H1 (cell line): Measurements from ENCODE around the gene CYBRD1. TPM values are rescaled to one million over a fixed set of nuclear protein-coding genes. Genes with fewer than 3 reads are reported as not detected.

ENCODE experiments used
- CTCF ChIA-PET: fragments of 300-600 bp; sonication (Branson Sonifier 250); formaldehyde crosslinking; loops from one replicate; lab custom pipeline; 2021; ENCODE audit not compliant: partially characterized antibody; lab: Charles Lee
- POLR2A ChIA-PET: fragments of 300-600 bp; sonication (Branson Sonifier 250); formaldehyde crosslinking; loops from one replicate; lab custom pipeline; 2021; ENCODE audit warnings: inconsistent platforms; ENCODE audit not compliant: partially characterized antibody; lab: Charles Lee
- DNase-seq, 2 experiments: peaks; one replicate each; pipeline versions ENCODE4 v3.0.0 to v3.0.0-alpha.2; 2010 to 2022; ENCODE audit warnings: low spot score in 2 of 2, low read depth in 1 of 2, mixed read lengths in 1 of 2
- FAIRE-seq: peaks from 2 replicates; lab custom pipeline; 2011; peaks lifted over from hg19 to GRCh38; lab: Jason Lieb, UNC
- H2AFZ ChIP-seq: 2 replicates; pipeline ENCODE4 v1.8.1; 2012; ENCODE audit warnings: low read length, inconsistent platforms
- H2AK5ac ChIP-seq: 2 replicates; pipeline ENCODE4 v1.6.1; 2013; ENCODE audit warnings: low read depth, low read length
- H2BK120ac ChIP-seq: replicated peaks from 2 replicates; pipeline ENCODE3; 2013; ENCODE audit warnings: low read depth, low read length, inconsistent platforms
- H2BK12ac ChIP-seq: 2 replicates; pipeline ENCODE4 v1.6.1; 2013; ENCODE audit warnings: low read depth, low read length
- H2BK15ac ChIP-seq: 2 replicates; pipeline ENCODE4 v1.6.1; 2013; ENCODE audit warnings: low read length
- H2BK20ac ChIP-seq: 2 replicates; pipeline ENCODE4 v1.6.1; 2013; ENCODE audit warnings: low read length
- H2BK5ac ChIP-seq: 2 replicates; pipeline ENCODE4 v1.6.1; 2013; ENCODE audit warnings: low read depth, low read length
- H3K14ac ChIP-seq: 2 replicates; pipeline ENCODE4 v1.6.1; 2013; ENCODE audit warnings: inconsistent platforms; ENCODE audit not compliant: insufficient read length
- H3K18ac ChIP-seq: 2 replicates; pipeline ENCODE4 v1.6.1; 2013; ENCODE audit warnings: low read length; ENCODE audit errors: extremely low read depth
- H3K23ac ChIP-seq: 2 replicates; pipeline ENCODE4 v1.6.1; 2013; ENCODE audit warnings: inconsistent platforms; ENCODE audit not compliant: insufficient read length
- H3K23me2 ChIP-seq: 2 replicates; pipeline ENCODE4 v1.6.1; 2013; ENCODE audit warnings: low read depth, low read length
- H3K27ac ChIP-seq: 2 replicates; pipeline ENCODE4 v1.6.1; 2011; ENCODE audit warnings: low read depth, low read length, inconsistent platforms
- H3K27me3 ChIP-seq, 4 experiments: replicated peaks in 1 of 4; 1 replicate in 1 of 4; 2 replicates in 3 of 4; pipeline versions ENCODE4 v1.6.1 to v1.8.1; 2011 to 2013; ENCODE audit warnings: low read length in 3 of 4, mild to moderate bottlenecking in 3 of 4, inconsistent platforms in 2 of 4, mixed read lengths in 2 of 4, moderate library complexity in 1 of 4; ENCODE audit not compliant: control insufficient read depth in 3 of 4, insufficient read depth in 3 of 4; ENCODE audit errors: extremely low read depth in 1 of 4
- H3K36me3 ChIP-seq, 4 experiments: 2 replicates each; pipeline versions ENCODE4 v1.6.1 to v1.8.1; 2011 to 2013; ENCODE audit warnings: mild to moderate bottlenecking in 4 of 4, low read length in 3 of 4, moderate library complexity in 2 of 4, control low read depth in 1 of 4, inconsistent platforms in 1 of 4; ENCODE audit not compliant: insufficient read depth in 4 of 4, control insufficient read depth in 2 of 4
- H3K4ac ChIP-seq: replicated peaks from 2 replicates; pipeline ENCODE3; 2013; ENCODE audit warnings: low read length, low read depth, mixed read lengths, inconsistent platforms; ENCODE audit not compliant: insufficient read length
- H3K4me1 ChIP-seq, 4 experiments: replicated peaks in 1 of 4; 1 replicate in 1 of 4; 2 replicates in 3 of 4; pipeline versions ENCODE4 v1.6.1 to v1.8.1; 2011 to 2013; ENCODE audit warnings: low read length in 3 of 4, inconsistent platforms in 2 of 4, mixed read lengths in 1 of 4; ENCODE audit not compliant: insufficient read depth in 4 of 4, control insufficient read depth in 3 of 4
- H3K4me2 ChIP-seq, 2 experiments: 2 replicates each; pipeline versions ENCODE4 v1.6.1 to v1.8.1; 2011 to 2013; ENCODE audit warnings: low read depth in 2 of 2, low read length in 2 of 2, control low read depth in 1 of 2, inconsistent platforms in 1 of 2, mild to moderate bottlenecking in 1 of 2; ENCODE audit not compliant: insufficient read depth in 1 of 2
- H3K4me3 ChIP-seq, 4 experiments: fragments of 200-600, 300-600 bp in 1 of 4; sonication (generic), shearing (Covaris generic), sonication (Bioruptor Twin) in 1 of 4; 2 replicates each; pipeline versions ENCODE4 v1.5.1 to v1.8.1; 2011 to 2016; ENCODE audit warnings: low read length in 4 of 4, low read depth in 3 of 4, control low read depth in 2 of 4, inconsistent platforms in 2 of 4, mild to moderate bottlenecking in 2 of 4, mixed read lengths in 1 of 4, moderate library complexity in 1 of 4; ENCODE audit not compliant: insufficient read depth in 2 of 4; ENCODE audit errors: extremely low read depth in 1 of 4
- H3K56ac ChIP-seq: replicated peaks from 2 replicates; pipeline ENCODE3; 2013; ENCODE audit warnings: low read depth, mild to moderate bottlenecking, mixed read lengths, low read length, inconsistent platforms; ENCODE audit not compliant: insufficient read length
- H3K79me1 ChIP-seq: 2 replicates; pipeline ENCODE4 v1.6.1; 2013; ENCODE audit warnings: low read depth, low read length, control low read depth
- H3K79me2 ChIP-seq, 2 experiments: 2 replicates each; pipeline versions ENCODE4 v1.6.1 to v1.8.1; 2012 to 2013; ENCODE audit warnings: low read length in 2 of 2, mild to moderate bottlenecking in 2 of 2, inconsistent platforms in 1 of 2; ENCODE audit not compliant: insufficient read depth in 2 of 2, control insufficient read depth in 1 of 2
- H3K9ac ChIP-seq, 4 experiments: replicated peaks in 1 of 4; 1 replicate in 1 of 4; 2 replicates in 3 of 4; pipeline versions ENCODE4 v1.6.1 to v1.8.1; 2011 to 2013; ENCODE audit warnings: low read depth in 3 of 4, low read length in 3 of 4, control low read depth in 2 of 4, mild to moderate bottlenecking in 2 of 4, moderate library complexity in 2 of 4, inconsistent platforms in 1 of 4; ENCODE audit errors: extremely low read depth in 1 of 4
- H3K9me3 ChIP-seq, 2 experiments: 2 replicates each; pipeline versions ENCODE4 v1.6.1 to v1.8.1; 2012 to 2013; ENCODE audit warnings: mild to moderate bottlenecking in 2 of 2, moderate library complexity in 2 of 2, control low read depth in 1 of 2, inconsistent platforms in 1 of 2, low read depth in 1 of 2, low read length in 1 of 2, mixed read lengths in 1 of 2; ENCODE audit not compliant: insufficient read depth in 2 of 2
- H4K20me1 ChIP-seq, 2 experiments: replicated peaks in 1 of 2; 2 replicates each; pipeline versions ENCODE3 to v1.8.1; 2011 to 2013; ENCODE audit warnings: inconsistent platforms in 2 of 2, low read length in 2 of 2, mild to moderate bottlenecking in 1 of 2; ENCODE audit not compliant: insufficient read depth in 2 of 2, control insufficient read depth in 1 of 2
- H4K5ac ChIP-seq: 2 replicates; pipeline ENCODE4 v1.6.1; 2013; ENCODE audit warnings: low read length, low read depth, mixed read lengths, inconsistent platforms; ENCODE audit not compliant: insufficient read length
- H4K8ac ChIP-seq: 2 replicates; pipeline ENCODE4 v1.8.0; 2013; ENCODE audit warnings: mild to moderate bottlenecking, moderate library complexity, low read length, inconsistent platforms; ENCODE audit not compliant: insufficient read depth; ENCODE audit errors: extremely low read depth
- H4K91ac ChIP-seq: replicated peaks from 2 replicates; pipeline ENCODE3; 2013; ENCODE audit warnings: low read length, mixed read lengths, inconsistent platforms; ENCODE audit not compliant: insufficient read length
- CBX8 ChIP-seq: fragments of 300-800, 300-1000 bp; sonication (generic); IDR thresholded peaks from 2 replicates; pipeline ENCODE4 v1.7.1; 2016; ENCODE audit warnings: low read depth, low read length, borderline replicate concordance
- CHD2 ChIP-seq: IDR thresholded peaks from 2 replicates; pipeline ENCODE4 v1.6.1; 2012; ENCODE audit warnings: low read length, improper control_type of control experiment
- CTBP2 ChIP-seq: IDR thresholded peaks from 2 replicates; pipeline ENCODE4 v1.7.0; 2011; ENCODE audit warnings: borderline replicate concordance, mild to moderate bottlenecking, moderate library complexity, mixed read lengths, low read length; ENCODE audit not compliant: insufficient read depth, insufficient read length
- E2F6 ChIP-seq: IDR thresholded peaks from 2 replicates; pipeline ENCODE4 v1.6.1; 2012; ENCODE audit warnings: inconsistent platforms
- GABPA ChIP-seq: IDR thresholded peaks from 2 replicates; pipeline ENCODE4 v1.6.1; 2011; ENCODE audit warnings: mild to moderate bottlenecking, low read length, moderate library complexity, borderline replicate concordance; ENCODE audit not compliant: insufficient read depth
- HDAC6 ChIP-seq: IDR thresholded peaks from one replicate; pipeline ENCODE4 v1.7.1; 2012; ENCODE audit warnings: low read depth, mild to moderate bottlenecking, inconsistent platforms, low read length, moderate library complexity
- JUND ChIP-seq: IDR thresholded peaks from 2 replicates; pipeline ENCODE4 v1.6.1; 2011; ENCODE audit warnings: mild to moderate bottlenecking, improper control_type of control experiment, low read length
- KDM4A ChIP-seq: IDR thresholded peaks from one replicate; pipeline ENCODE4 v1.7.1; 2012; ENCODE audit warnings: low read depth, mild to moderate bottlenecking, moderate library complexity, low read length, inconsistent platforms; ENCODE audit not compliant: severe bottlenecking
- POLR2AphosphoS5 ChIP-seq: IDR thresholded peaks from 2 replicates; pipeline ENCODE4 v1.6.1; 2011; ENCODE audit warnings: low read depth, low read length
- RNF2 ChIP-seq: fragments of 200-900, 300-1000 bp; sonication (generic); IDR thresholded peaks from 2 replicates; pipeline ENCODE4 v1.7.1; 2016; ENCODE audit warnings: borderline replicate concordance, low read depth, mild to moderate bottlenecking, antibody characterized with exemption, low read length; ENCODE audit not compliant: poor library complexity, severe bottlenecking; ENCODE audit errors: missing control alignments
- SIN3A ChIP-seq, 2 experiments: IDR thresholded peaks in 1 of 2; conservative IDR thresholded peaks in 1 of 2; 2 replicates each; pipeline ENCODE4 v1.6.1; 2011 to 2012; ENCODE audit warnings: low read length in 2 of 2, improper control_type of control experiment in 1 of 2, low read depth in 1 of 2, mild to moderate bottlenecking in 1 of 2
- SP1 ChIP-seq: IDR thresholded peaks from 2 replicates; pipeline ENCODE4 v1.6.1; 2011; ENCODE audit warnings: low read depth, low read length
- SRF ChIP-seq: IDR thresholded peaks from 2 replicates; pipeline ENCODE4 v1.6.1; 2011; ENCODE audit warnings: mild to moderate bottlenecking, low read depth, low read length, moderate library complexity
- WGBS, 2 experiments: shearing (Covaris generic) in 1 of 2; methylation state at CpG; one replicate each; pipeline versions ENCODE4 v1.1.6 to v1.1.7; 2013 to 2015; ENCODE audit warnings: low lambda C conversion rate in 2 of 2, mixed read lengths in 2 of 2, inconsistent platforms in 1 of 2, low coverage in 1 of 2, missing lambda C conversion rate in 1 of 2; ENCODE audit not compliant: insufficient replicate concordance in 2 of 2, insufficient coverage in 1 of 2, insufficient read length in 1 of 2; ENCODE audit errors: extremely low coverage in 1 of 2, missing lambda C conversion rate in 1 of 2; 5-methylcytosine and 5-hydroxymethylcytosine counted together
- polyA plus RNA-seq, 7 experiments: library from polyadenylated mRNA; depleted of rRNA in 3 of 7; stranded (reverse) in 5 of 7; unstranded in 2 of 7; fragments of >200 nt in 5 of 7; fragments of 200-250 nt in 2 of 7; gene quantifications; 1 replicate in 5 of 7; 2 replicates in 1 of 7; 4 replicates in 1 of 7; pipeline versions ENCODE4 v1.2.1 to v1.2.3, GENCODE V29; 2011 to 2013; ENCODE audit warnings: missing spikeins in 2 of 7, mixed read lengths in 2 of 7
- total RNA-seq: library from RNA; stranded (reverse); fragmentation: NEBNext Ultra II Directional; extraction: Animal tissue kit (Norgen Biotek cat#: 25700); gene quantifications from 2 replicates; pipeline ENCODE4 v1.2.1, GENCODE V29; 2021

The CYBRD1 gene
- total and polyA plus RNA-seq, 2 of the 8 experiments (the other 6 are each of a cell fraction or from before 2014, with no cell fraction given): 10.7 to 12.6 TPM

DNA sequence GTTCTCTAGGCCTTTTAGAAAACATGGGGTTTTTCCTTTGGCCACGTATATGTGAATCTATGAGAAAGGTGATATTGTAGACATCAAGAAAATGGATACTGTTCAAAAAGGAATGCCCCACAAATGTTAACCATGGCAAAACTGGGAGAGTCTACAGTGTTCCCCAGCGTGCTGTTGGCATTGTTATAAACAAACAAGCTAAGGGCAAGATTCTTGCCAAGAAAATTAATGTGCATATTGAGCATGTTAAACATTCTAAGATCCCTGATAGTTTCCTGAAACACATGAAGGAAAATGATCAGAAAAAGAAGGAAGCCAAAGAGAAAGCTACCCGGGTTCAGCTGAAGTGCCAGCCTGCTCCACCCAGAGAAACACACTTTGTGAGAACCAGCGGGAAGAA, 64.9 kb downstream of the CYBRD1 start:
- POLR2A ChIA-PET: interaction anchor here (1.2 kb wide), 1 partner anchor 102 kb away, joined by 3 read pairs; no protein-coding TSS in a partner anchor
- Histone ChIP-seq H4K5ac (no peak overlapping the region), H3K79me2 (no peaks in the 10 kb centered on the region), H3K23me2 (no peaks in the 10 kb centered on the region), H3K4me3 (no peak overlapping the region), H3K56ac (no peak overlapping the region), H3K4me2 (no peak overlapping the region), H3K79me1 (no peaks in the 10 kb centered on the region), H3K4ac (no peak overlapping the region), H4K8ac (no peak overlapping the region), H3K9me3 (no peaks in the 10 kb centered on the region), H2BK15ac (no peak overlapping the region), H2BK20ac (no peak overlapping the region), H3K27me3 (no peaks in the 10 kb centered on the region), H3K23ac (no peak overlapping the region), H3K14ac (no peak overlapping the region), H3K4me1 (peaks cover 0 to 4% (median 0%) of the 10 kb centered on the region in 4 experiments; a peak in 1 of 7 replicates), H2AFZ (no peak overlapping the region), H3K9ac (no peak overlapping the region), H2BK120ac (no peak overlapping the region), H2AK5ac (no peak overlapping the region), H3K27ac (no peak overlapping the region), H2BK5ac (no peak overlapping the region), H2BK12ac (no peak overlapping the region), H3K18ac (no peak overlapping the region), H4K20me1 (no peaks in the 10 kb centered on the region), H3K36me3 (no peaks in the 10 kb centered on the region), H4K91ac (no peak overlapping the region)
- WGBS, 2 experiments: 84% methylated on average over 4 of the region's 4 CpGs; no CpG with 5 or more reads in 1 of the 2 experiments
- CTCF ChIA-PET: interaction anchor here (0.6 to 2.1 kb wide), 5 partner anchors 11 to 447 kb away, joined by 3 to 7 read pairs (median 3); no protein-coding TSS in a partner anchor
- DNase-seq: no peak
- FAIRE-seq: peak; percentile 19
- TF ChIP-seq CHD2 (no peak), JUND (no peak), KDM4A (no peak), SRF (no peak), POLR2AphosphoS5 (no peak), RNF2 (no peak), HDAC6 (no peak), E2F6 (no peak), CBX8 (no peak), CTBP2 (no peak), SP1 (no peak), SIN3A (conservative IDR thresholded peaks at IDR 0.05 in 1 of 2, IDR thresholded peaks at IDR 0.05 in 1 of 2; ENCODE audit: low read depth in 1 of 2, low read length in 2 of 2) (no peak), GABPA (no peak)
